K562 (cell line): ENCODE data around the gene DAPK2. TPM values are rescaled to one million over a fixed set of nuclear protein-coding genes. Genes with fewer than 3 reads are reported as not detected.

ENCODE experiments used
- ADNP ChIP-seq: fragments of 200-800 bp; sonication (Bioruptor generic); IDR thresholded peaks from 2 replicates; pipeline ENCODE4 v1.6.1; 2016; ENCODE audit warnings: missing genetic modification characterization, missing compliant biosample characterization
- C11orf30 ChIP-seq: fragments of 450-650 bp; IDR thresholded peaks from 2 replicates; pipeline ENCODE4 v1.6.1; 2016; ENCODE audit warnings: low read depth, mild to moderate bottlenecking
- DPF2 ChIP-seq: fragments of 450-650 bp; IDR thresholded peaks from 2 replicates; pipeline ENCODE4 v1.6.1; 2016
- KDM1A ChIP-seq, 2 experiments: fragments of 450-650 bp; IDR thresholded peaks; 2 replicates each; pipeline ENCODE4 v1.6.1; 2016; ENCODE audit warnings: mild to moderate bottlenecking in 2 of 2
- KLF13 ChIP-seq: fragments of 450-650 bp; IDR thresholded peaks from 2 replicates; pipeline ENCODE4 v1.6.1; 2016; ENCODE audit warnings: missing genetic modification characterization, low read depth, mild to moderate bottlenecking, missing compliant biosample characterization, moderate library complexity, borderline replicate concordance
- NR0B1 ChIP-seq: fragments of 450-650 bp; IDR thresholded peaks from one replicate; pipeline ENCODE4 v1.6.1; 2018; ENCODE audit warnings: mild to moderate bottlenecking, moderate library complexity; ENCODE audit not compliant: partially characterized antibody
- NR2C1 ChIP-seq, 2 experiments: fragments of 450-650 bp; IDR thresholded peaks; 2 replicates each; pipeline ENCODE4 v1.6.1; 2017; ENCODE audit warnings: mild to moderate bottlenecking in 2 of 2, antibody characterized with exemption in 1 of 2, inconsistent platforms in 1 of 2, missing compliant biosample characterization in 1 of 2, missing genetic modification characterization in 1 of 2
- NR3C1 ChIP-seq: sonication (generic); formaldehyde crosslinking; IDR thresholded peaks from 2 replicates; pipeline ENCODE4 v1.8.1; 2022; ENCODE audit warnings: missing genetic modification reagents
- PTRF ChIP-seq: fragments of 450-650 bp; IDR thresholded peaks from 2 replicates; pipeline ENCODE4 v1.6.1; 2016; ENCODE audit warnings: mild to moderate bottlenecking, missing genetic modification characterization, missing compliant biosample characterization
- PYGO2 ChIP-seq: fragments of 450-650 bp; IDR thresholded peaks from 2 replicates; pipeline ENCODE4 v1.6.1; 2016; ENCODE audit warnings: mild to moderate bottlenecking, missing genetic modification characterization, moderate library complexity, missing compliant biosample characterization
- RBM25 ChIP-seq: fragments of 200-400 bp; formaldehyde crosslinking; IDR thresholded peaks from 2 replicates; pipeline ENCODE4 v1.6.1; 2018; ENCODE audit warnings: low read length, low read depth, moderate library complexity; ENCODE audit not compliant: severe bottlenecking
- SMAD4 ChIP-seq: fragments of 250-450 bp; sonication (Bioruptor Pico); conservative IDR thresholded peaks from 2 replicates; pipeline ENCODE4 v1.8.0; 2021; ENCODE audit warnings: inconsistent platforms, mild to moderate bottlenecking, moderate library complexity
- TFE3 ChIP-seq: fragments of 450-650 bp; formaldehyde crosslinking; IDR thresholded peaks from 2 replicates; pipeline ENCODE4 v1.4.0; 2020; ENCODE audit warnings: mild to moderate bottlenecking, mixed read lengths
- ZFP30 ChIP-seq: fragments of 250-450 bp; sonication (Bioruptor Pico); IDR thresholded peaks from 2 replicates; pipeline ENCODE4 v1.8.0; 2022; ENCODE audit warnings: moderate library complexity, mild to moderate bottlenecking, inconsistent platforms, borderline replicate concordance
- ZNF146 ChIP-seq: IDR thresholded peaks from one replicate; pipeline ENCODE4 v1.6.1; 2018; ENCODE audit warnings: missing compliant biosample characterization; ENCODE audit not compliant: unreplicated experiment
- ZNF280A ChIP-seq: fragments of 450-650 bp; IDR thresholded peaks from 2 replicates; pipeline ENCODE4 v1.6.1; 2018; ENCODE audit warnings: mild to moderate bottlenecking, low read depth; ENCODE audit not compliant: partially characterized antibody
- ZNF707 ChIP-seq: fragments of 250-450 bp; sonication (Bioruptor Pico); conservative IDR thresholded peaks from 2 replicates; pipeline ENCODE4 v1.8.0; 2022; ENCODE audit warnings: inconsistent platforms, mild to moderate bottlenecking, moderate library complexity
- polyA plus RNA-seq, 8 experiments: library from polyadenylated mRNA; depleted of rRNA in 4 of 8; stranded (reverse) in 5 of 8; unstranded in 3 of 8; fragments of >200 nt; fragmentation: Nextera tagmentation in 2 of 8; fragmentation: Illumina TruSeq in 1 of 8; extraction: Ambion mirVana in 2 of 8; extraction: Trizol in 1 of 8; gene quantifications; 2 replicates each; pipeline versions ENCODE4 v1.2.1 to v1.2.3, GENCODE V29; 2011 to 2014; ENCODE audit warnings: inconsistent platforms in 1 of 8, missing spikeins in 1 of 8
- total RNA-seq, 7 experiments: library from RNA; depleted of rRNA in 6 of 7; stranded (reverse); fragments of >200 nt in 6 of 7; fragmentation: Illumina TruSeq in 2 of 7; extraction: Trizol in 2 of 7; gene quantifications; 2 replicates each; pipeline versions ENCODE4 v1.2.1 to v1.2.3, GENCODE V29; 2011 to 2021; ENCODE audit warnings: low replicate concordance in 1 of 7

DAPK2 gene
- total and polyA plus RNA-seq, 9 of the 15 experiments (the other 6 are each of a cell fraction or from before 2014, with no cell fraction given): 0.14 to 5.2 (median 2.2) TPM

- TF ChIP-seq PTRF (tag): no peak
- TF ChIP-seq TFE3: no peak
- no peak for TF ChIP-seq RBM25
- TF ChIP-seq SMAD4 (CRISPR knock-in tag): no peak
- no peak for TF ChIP-seq ZFP30
- no peak for TF ChIP-seq NR2C1 (IDR thresholded peaks at IDR 0.05)
- no peak for TF ChIP-seq NR2C1 (tag; IDR thresholded peaks at IDR 0.05)
- no peak for TF ChIP-seq ADNP (tag)
- no peak for TF ChIP-seq DPF2
- TF ChIP-seq ZNF707 (CRISPR knock-in tag): no peak
- TF ChIP-seq C11orf30: peak; percentile 53; the same call in 1 of the 2 replicates
- no peak for TF ChIP-seq ZNF146 (CRISPR knock-in tag)
- TF ChIP-seq PYGO2 (tag): no peak
- no peak for TF ChIP-seq NR3C1 (CRISPR knock-in tag)
- TF ChIP-seq KLF13 (tag): no peak
- no peak for TF ChIP-seq KDM1A (IDR thresholded peaks at IDR 0.05)
- TF ChIP-seq NR0B1: no peak
- no peak for TF ChIP-seq ZNF280A
These were observed 52.1 kb downstream of the DAPK2 start (continued) for GRCh38 chr15:63994073-63994600.
